Measurements from ENCODE around the gene NCBP2L.
A peak's percentile ranks its signal among the peaks of the same experiment; 100 is the strongest.
"Not testable (repeated sequence)": the region's sequence is repeated elsewhere in the genome, so short reads cannot be mapped to it uniquely, and the experiment has no call there.

NCBP2L gene

GRCh38 chrX:107805179-107805578 is 27.6 kb downstream of the NCBP2L start:
- DNase-seq (ENCODE audit: low read depth): no peak
- TF ChIP-seq CTCF (IDR thresholded peaks at IDR 0.05; ENCODE audit: control insufficient read depth, extremely low read depth, insufficient read depth): no peak
- no peak overlapping the region for H3K4me3 ChIP-seq (ENCODE audit: low read depth, low read length)

GRCh38 chrX:107810053-107810452 is 32.5 kb downstream of the NCBP2L start:
- not testable (repeated sequence) for H3K4me3 ChIP-seq (ENCODE audit: low read depth, low read length); DNase-seq (ENCODE audit: low read depth)

- H3K4me3 ChIP-seq (ENCODE audit: low read depth, low read length): no peak overlapping the region
- TF ChIP-seq CTCF (IDR thresholded peaks at IDR 0.05; ENCODE audit: control insufficient read depth, extremely low read depth, insufficient read depth): no peak
- no peak for DNase-seq (ENCODE audit: low read depth)
These were observed 41.5 kb downstream of the NCBP2L start for GRCh38 chrX:107818900-107819521.

- no peak overlapping the region for H3K4me3 ChIP-seq (ENCODE audit: low read depth, low read length)
- TF ChIP-seq CTCF (IDR thresholded peaks at IDR 0.05; ENCODE audit: control insufficient read depth, extremely low read depth, insufficient read depth): no peak
- DNase-seq (ENCODE audit: low read depth): no peak
These were observed 45.5 kb downstream of the NCBP2L start for GRCh38 chrX:107823042-107823441.

GRCh38 chrX:107823456-107823855 is 45.9 kb downstream of the NCBP2L start:
- TF ChIP-seq CTCF (IDR thresholded peaks at IDR 0.05; ENCODE audit: control insufficient read depth, extremely low read depth, insufficient read depth): no peak
- DNase-seq (ENCODE audit: low read depth): no peak
- H3K4me3 ChIP-seq (ENCODE audit: low read depth, low read length): no peak overlapping the region

- no peak for TF ChIP-seq CTCF (IDR thresholded peaks at IDR 0.05; ENCODE audit: control insufficient read depth, extremely low read depth, insufficient read depth)
- DNase-seq (ENCODE audit: low read depth): peak; percentile 39
- peak within 1 kb of the TSS; percentile 56 for H3K4me3 ChIP-seq (ENCODE audit: low read depth, low read length)
These were observed 48.2 kb downstream of the NCBP2L start, which contains the start of gene MID2 for GRCh38 chrX:107825698-107826237. TSS of gene MID2 (plus strand) at chrX:107825866. CDS start at chrX:107826427, 561 bp downstream.

- DNase-seq (ENCODE audit: low read depth): no peak
- 0 out of 2 replicates have a peak, but pooled peaks have one; percentile 7 for TF ChIP-seq CTCF (IDR thresholded peaks at IDR 0.05; ENCODE audit: control insufficient read depth, extremely low read depth, insufficient read depth)
- peak overlapping the region; percentile 56 for H3K4me3 ChIP-seq (ENCODE audit: low read depth, low read length)
These were observed 48.9 kb downstream of the NCBP2L start for GRCh38 chrX:107826238-107827029.
